ENCODE results near the gene STPG2. TPM values are rescaled to one million over a fixed set of nuclear protein-coding genes. Genes with fewer than 3 reads are reported as not detected.

Gene STPG2
- total and polyA plus RNA-seq, 2 donors (not counting 1 experiment from before 2014, with no cell fraction given), result 0.13 to 0.49 TPM

GRCh38 chr4:97900229-97900628, 243.0 kb downstream of the STPG2 start:
- no peak overlapping the region for H3K9ac ChIP-seq (ENCODE audit: low read length)
- Mint-ChIP-seq H3K27ac (no peak overlapping the region), H3K4me3 (no peak overlapping the region), H3K4me1 (no peaks in the 10 kb centered on the region), H3K9me3 (ENCODE audit: insufficient read depth) (no peaks in the 10 kb centered on the region), H3K27me3 (no peaks in the 10 kb centered on the region)
- H3K79me2 ChIP-seq (ENCODE audit: control insufficient read depth, insufficient read depth, low read length), result no peaks in the 10 kb centered on the region
- POLR2A ChIA-PET, result no interaction called here
- no peak for TF ChIP-seq EZH2 (IDR thresholded peaks at IDR 0.05; ENCODE audit: borderline replicate concordance, insufficient read depth, low read depth, low read length, poor library complexity, severe bottlenecking)
- TF ChIP-seq CTCF (IDR thresholded peaks at IDR 0.05), result no peak
- no peaks in the 10 kb centered on the region for H3K27me3 ChIP-seq (replicated peaks in 1 of 4; ENCODE audit: control extremely low read depth in 1 of 4, control insufficient read depth in 3 of 4, insufficient read depth in 4 of 4, low read length in 3 of 4)
- H3K4me3 ChIP-seq (ENCODE audit: control extremely low read depth in 1 of 5, extremely low read depth in 1 of 5, insufficient read depth in 1 of 5, low read depth in 2 of 5, low read length in 4 of 5), result no peak overlapping the region
- no peaks in the 10 kb centered on the region for H3K36me3 ChIP-seq (replicated peaks in 1 of 2; ENCODE audit: control extremely low read depth in 1 of 2, control insufficient read depth in 1 of 2, extremely low read depth in 1 of 2, insufficient read depth in 2 of 2, low read length in 1 of 2)
- peaks cover 0 to 3% (median 2%) of the 10 kb centered on the region in 3 donors for H3K9me3 ChIP-seq (ENCODE audit: control extremely low read depth in 1 of 3, control insufficient read depth in 2 of 3, insufficient read depth in 1 of 3, low read length in 2 of 3)
- CTCF ChIA-PET, result no interaction called here
- H3K4me2 ChIP-seq (replicated peaks; ENCODE audit: low read depth, low read length, poor library complexity, severe bottlenecking), result no peak overlapping the region
- ATAC-seq (ENCODE audit: low read depth) (no peak), DNase-seq (no peak)
- H3K4me1 ChIP-seq (ENCODE audit: control insufficient read depth in 2 of 2, insufficient read depth in 2 of 2, low read length in 2 of 2), result no peaks in the 10 kb centered on the region
- H4K20me1 ChIP-seq (ENCODE audit: control insufficient read depth, insufficient read depth, low read length, poor library complexity, severe bottlenecking), result no peaks in the 10 kb centered on the region
- H3K27ac ChIP-seq (ENCODE audit: low read length in 2 of 2), result no peak overlapping the region
- intact Hi-C loops (cut with micrococcal nuclease), result no loop called here
- WGBS (ENCODE audit: insufficient coverage), result 90% methylated on average over 2 of the region's 2 CpGs
- no peak overlapping the region for H2AFZ ChIP-seq (ENCODE audit: insufficient read depth, low read depth, low read length, poor library complexity, severe bottlenecking)

GRCh38 chr4:97892592-97893266, 250.5 kb downstream of the STPG2 start:
- intact Hi-C loops (cut with micrococcal nuclease), result no loop called here
- Histone ChIP-seq H3K9ac (ENCODE audit: low read length) (no peak overlapping the region), H2AFZ (ENCODE audit: insufficient read depth, low read depth, low read length, poor library complexity, severe bottlenecking) (no peak overlapping the region), H3K27me3 (replicated peaks in 1 of 4; ENCODE audit: control extremely low read depth in 1 of 4, control insufficient read depth in 3 of 4, insufficient read depth in 4 of 4, low read length in 3 of 4) (no peaks in the 10 kb centered on the region), H3K4me3 (ENCODE audit: control extremely low read depth in 1 of 5, extremely low read depth in 1 of 5, insufficient read depth in 1 of 5, low read depth in 2 of 5, low read length in 4 of 5) (no peak overlapping the region), H3K4me1 (ENCODE audit: control insufficient read depth in 2 of 2, insufficient read depth in 2 of 2, low read length in 2 of 2) (no peaks in the 10 kb centered on the region), H4K20me1 (ENCODE audit: control insufficient read depth, insufficient read depth, low read length, poor library complexity, severe bottlenecking) (no peaks in the 10 kb centered on the region), H3K9me3 (ENCODE audit: control extremely low read depth in 1 of 3, control insufficient read depth in 2 of 3, insufficient read depth in 1 of 3, low read length in 2 of 3) (peaks cover 0 to 5% (median 1%) of the 10 kb centered on the region in 3 donors), H3K4me2 (replicated peaks; ENCODE audit: low read depth, low read length, poor library complexity, severe bottlenecking) (no peak overlapping the region), H3K79me2 (ENCODE audit: control insufficient read depth, insufficient read depth, low read length) (no peaks in the 10 kb centered on the region), H3K36me3 (replicated peaks in 1 of 2; ENCODE audit: control extremely low read depth in 1 of 2, control insufficient read depth in 1 of 2, extremely low read depth in 1 of 2, insufficient read depth in 2 of 2, low read length in 1 of 2) (no peaks in the 10 kb centered on the region), H3K27ac (ENCODE audit: low read length in 2 of 2) (no peak overlapping the region)
- Mint-ChIP-seq H3K27me3 (no peaks in the 10 kb centered on the region), H3K27ac (no peak overlapping the region), H3K9me3 (ENCODE audit: insufficient read depth) (no peaks in the 10 kb centered on the region), H3K4me3 (no peak overlapping the region), H3K4me1 (no peaks in the 10 kb centered on the region)
- TF ChIP-seq CTCF (IDR thresholded peaks at IDR 0.05) (no peak), EZH2 (IDR thresholded peaks at IDR 0.05; ENCODE audit: borderline replicate concordance, insufficient read depth, low read depth, low read length, poor library complexity, severe bottlenecking) (no peak)
- DNase-seq (no peak), ATAC-seq (ENCODE audit: low read depth) (no peak)
- ChIA-PET POLR2A (no interaction called here), CTCF (no interaction called here)
- WGBS (ENCODE audit: insufficient coverage), result no CpG with 5 or more reads among the region's 1 CpG

All from B cell (primary cell).